Measurements from ENCODE around the gene LDB2.

Gene LDB2

GRCh38 chr4:16752150-16752549, 146.3 kb downstream of the LDB2 start:
- no peak for DNase-seq

- DNase-seq: no peak
These were observed 147.4 kb downstream of the LDB2 start for GRCh38 chr4:16750882-16751642.

- DNase-seq: no peak
These were observed 148.2 kb downstream of the LDB2 start for GRCh38 chr4:16750216-16750615.

GRCh38 chr4:16745887-16746286, 152.6 kb downstream of the LDB2 start:
- DNase-seq: no peak

- no peak for DNase-seq
These were observed 153.3 kb downstream of the LDB2 start for GRCh38 chr4:16745009-16745635.

GRCh38 chr4:16741287-16741686, 157.2 kb downstream of the LDB2 start:
- no peak for DNase-seq

- DNase-seq: no peak
These were observed 158.3 kb downstream of the LDB2 start for GRCh38 chr4:16739997-16740624.

GRCh38 chr4:16738558-16738957, 159.9 kb downstream of the LDB2 start:
- no peak for DNase-seq

- DNase-seq: no peak
These were observed 164.9 kb downstream of the LDB2 start for GRCh38 chr4:16733509-16733908.

- no peak for DNase-seq
These were observed 165.7 kb downstream of the LDB2 start for GRCh38 chr4:16732741-16733140.

- DNase-seq: no peak
These were observed 166.6 kb downstream of the LDB2 start for GRCh38 chr4:16731776-16732380.

GRCh38 chr4:16730522-16731205, 167.8 kb downstream of the LDB2 start:
- no peak for DNase-seq

- no peak for DNase-seq
These were observed 169.1 kb downstream of the LDB2 start for GRCh38 chr4:16729336-16729735.

- DNase-seq: no peak
These were observed 169.6 kb downstream of the LDB2 start for GRCh38 chr4:16728849-16729248.

GRCh38 chr4:16728111-16728510, 170.3 kb downstream of the LDB2 start:
- no peak for DNase-seq

GRCh38 chr4:16727218-16727617, 171.2 kb downstream of the LDB2 start:
- DNase-seq: no peak

GRCh38 chr4:16726368-16727050, 171.9 kb downstream of the LDB2 start:
- DNase-seq: no peak

GRCh38 chr4:16725252-16725651, 173.2 kb downstream of the LDB2 start:
- no peak for DNase-seq

GRCh38 chr4:16722416-16722815, 176.0 kb downstream of the LDB2 start:
- DNase-seq: no peak

GRCh38 chr4:16721613-16722291, 176.7 kb downstream of the LDB2 start:
- DNase-seq: no peak

- no peak for DNase-seq
These were observed 177.7 kb downstream of the LDB2 start for GRCh38 chr4:16720761-16721160.

All from central memory CD4-positive, alpha-beta T cell (primary cell).